Astrocyte (in vitro differentiated cells and primary cell): ENCODE measurements around the gene KRTAP9-8.

ENCODE experiments used
- EZH2 ChIP-seq: IDR thresholded peaks from 2 replicates; pipeline ENCODE4 v1.6.1; 2012; ENCODE audit warnings: mild to moderate bottlenecking, low read length, inconsistent platforms; ENCODE audit not compliant: insufficient read depth
- TF ChIP-seq, protein P1 (sequence below): IDR thresholded peaks from 2 replicates; pipeline ENCODE4 v1.5.1; 2011; ENCODE audit warnings: low read depth, mild to moderate bottlenecking, inconsistent platforms, low read length, moderate library complexity; ENCODE audit not compliant: insufficient read depth

DNA sequence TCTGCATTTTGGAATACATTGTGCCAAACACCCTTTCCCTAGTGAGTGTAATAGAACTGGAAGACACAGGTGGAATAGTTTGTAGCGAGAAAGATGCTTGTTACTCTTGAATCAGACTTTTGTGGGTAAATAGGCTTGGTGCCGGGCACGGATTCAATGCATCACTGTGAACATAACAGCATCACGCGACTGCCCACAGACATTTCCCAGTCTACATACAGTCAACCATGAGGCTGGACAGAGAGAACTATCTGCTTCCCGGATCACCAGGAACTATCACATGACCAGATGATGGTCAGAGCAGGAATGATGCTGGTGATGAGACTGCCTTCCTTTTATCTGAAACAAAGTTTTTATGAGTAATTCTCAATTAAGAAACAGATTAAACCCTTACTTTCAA is 11.7 kb upstream of the KRTAP9-8 start:
- TF ChIP-seq, protein P1, sequence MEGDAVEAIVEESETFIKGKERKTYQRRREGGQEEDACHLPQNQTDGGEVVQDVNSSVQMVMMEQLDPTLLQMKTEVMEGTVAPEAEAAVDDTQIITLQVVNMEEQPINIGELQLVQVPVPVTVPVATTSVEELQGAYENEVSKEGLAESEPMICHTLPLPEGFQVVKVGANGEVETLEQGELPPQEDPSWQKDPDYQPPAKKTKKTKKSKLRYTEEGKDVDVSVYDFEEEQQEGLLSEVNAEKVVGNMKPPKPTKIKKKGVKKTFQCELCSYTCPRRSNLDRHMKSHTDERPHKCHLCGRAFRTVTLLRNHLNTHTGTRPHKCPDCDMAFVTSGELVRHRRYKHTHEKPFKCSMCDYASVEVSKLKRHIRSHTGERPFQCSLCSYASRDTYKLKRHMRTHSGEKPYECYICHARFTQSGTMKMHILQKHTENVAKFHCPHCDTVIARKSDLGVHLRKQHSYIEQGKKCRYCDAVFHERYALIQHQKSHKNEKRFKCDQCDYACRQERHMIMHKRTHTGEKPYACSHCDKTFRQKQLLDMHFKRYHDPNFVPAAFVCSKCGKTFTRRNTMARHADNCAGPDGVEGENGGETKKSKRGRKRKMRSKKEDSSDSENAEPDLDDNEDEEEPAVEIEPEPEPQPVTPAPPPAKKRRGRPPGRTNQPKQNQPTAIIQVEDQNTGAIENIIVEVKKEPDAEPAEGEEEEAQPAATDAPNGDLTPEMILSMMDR: no peak
- TF ChIP-seq EZH2: no peak
